Retinal pigment epithelial cell (primary cell): ENCODE data around the gene CRIP1.

Experiments used
- DNase-seq: peaks from one replicate; pipeline ENCODE4 v3.0.0-alpha.2; 2010; ENCODE audit warnings: low read depth
- H3K4me3 ChIP-seq: 2 replicates; pipeline ENCODE4 v1.5.1; 2011; ENCODE audit warnings: mild to moderate bottlenecking, low read length, control low read depth, moderate library complexity
- CTCF ChIP-seq: conservative IDR thresholded peaks from 2 replicates; pipeline ENCODE4 v1.5.1; 2011; ENCODE audit warnings: low read depth, low read length, control low read depth, inconsistent platforms

CRIP1 gene

DNA sequence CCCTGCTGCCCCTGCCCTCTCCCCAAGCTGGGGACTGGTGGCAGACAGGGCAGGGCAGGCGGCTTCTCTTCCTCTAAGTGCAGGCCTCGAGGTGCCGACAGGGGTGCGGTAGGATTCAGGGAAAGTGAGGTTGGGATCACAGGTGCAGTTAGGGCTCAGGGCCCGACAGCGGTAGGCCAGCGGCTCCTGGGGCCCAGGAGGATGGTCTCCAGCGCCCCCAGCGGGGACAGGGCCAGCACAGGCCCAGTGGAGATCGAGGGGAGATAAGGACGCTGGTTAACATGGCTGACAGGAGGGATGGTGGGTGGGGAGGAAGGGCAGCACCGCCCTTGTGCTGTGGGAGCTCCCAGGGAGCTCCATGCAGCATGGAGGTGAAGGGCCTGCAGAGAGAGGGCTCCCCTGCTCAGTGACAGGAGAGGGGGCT lies 935 bp upstream of the CRIP1 start:
- TF ChIP-seq CTCF = peak; percentile 56
- DNase-seq = no peak
- no peak overlapping the region for H3K4me3 ChIP-seq

- no peak for DNase-seq
- TF ChIP-seq CTCF = no peak
- no peak overlapping the region for H3K4me3 ChIP-seq
Observed at GRCh38 chr14:105486974-105487448, 325 bp downstream of the CRIP1 start.

- DNase-seq = no peak
- no peak for TF ChIP-seq CTCF
- H3K4me3 ChIP-seq = no peak overlapping the region
Observed at GRCh38 chr14:105487449-105487985, 831 bp downstream of the CRIP1 start.

- no peak for DNase-seq
- H3K4me3 ChIP-seq = no peak overlapping the region
- no peak for TF ChIP-seq CTCF
Observed at GRCh38 chr14:105487986-105488777, 1.5 kb downstream of the CRIP1 start.

DNA sequence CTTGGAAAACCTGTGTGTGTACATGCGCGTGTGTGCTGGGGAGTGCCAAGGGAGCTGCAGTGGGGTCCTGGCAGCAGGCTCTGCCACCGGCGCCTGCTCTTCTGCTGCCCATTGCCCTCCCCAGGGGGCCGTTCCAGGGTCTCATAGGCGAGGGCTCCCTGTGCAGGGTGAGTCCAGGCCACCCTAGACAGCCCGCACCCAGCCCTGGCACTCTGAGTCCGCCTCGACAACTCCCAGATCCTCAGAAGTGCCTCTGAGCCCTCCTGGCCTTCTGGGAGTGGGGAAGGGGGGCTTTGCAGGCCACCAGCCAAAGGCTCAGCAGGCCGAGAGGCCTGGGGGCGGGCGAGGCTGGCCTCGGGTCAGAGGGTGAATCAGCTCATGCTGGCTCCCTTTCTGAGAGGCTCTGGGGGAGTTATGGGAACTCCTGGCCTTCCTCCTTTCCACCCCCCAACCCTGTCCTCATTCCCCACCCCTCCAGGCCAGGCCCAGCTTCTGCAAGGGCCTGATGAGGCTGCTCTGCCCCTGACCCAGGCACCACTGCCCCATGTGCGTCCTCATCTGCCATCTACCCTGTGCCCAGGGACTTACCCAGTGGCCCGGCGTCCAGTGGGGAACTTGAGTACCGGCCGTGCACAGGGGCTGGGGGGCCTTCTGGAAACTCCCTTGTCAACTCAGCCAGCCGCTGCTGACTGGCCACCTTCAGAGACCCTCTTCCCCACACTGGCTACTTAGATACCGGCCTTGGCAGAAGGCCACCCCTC lies 2.3 kb downstream of the CRIP1 start:
- TF ChIP-seq CTCF = no peak
- DNase-seq = no peak
- no peak overlapping the region for H3K4me3 ChIP-seq

DNA sequence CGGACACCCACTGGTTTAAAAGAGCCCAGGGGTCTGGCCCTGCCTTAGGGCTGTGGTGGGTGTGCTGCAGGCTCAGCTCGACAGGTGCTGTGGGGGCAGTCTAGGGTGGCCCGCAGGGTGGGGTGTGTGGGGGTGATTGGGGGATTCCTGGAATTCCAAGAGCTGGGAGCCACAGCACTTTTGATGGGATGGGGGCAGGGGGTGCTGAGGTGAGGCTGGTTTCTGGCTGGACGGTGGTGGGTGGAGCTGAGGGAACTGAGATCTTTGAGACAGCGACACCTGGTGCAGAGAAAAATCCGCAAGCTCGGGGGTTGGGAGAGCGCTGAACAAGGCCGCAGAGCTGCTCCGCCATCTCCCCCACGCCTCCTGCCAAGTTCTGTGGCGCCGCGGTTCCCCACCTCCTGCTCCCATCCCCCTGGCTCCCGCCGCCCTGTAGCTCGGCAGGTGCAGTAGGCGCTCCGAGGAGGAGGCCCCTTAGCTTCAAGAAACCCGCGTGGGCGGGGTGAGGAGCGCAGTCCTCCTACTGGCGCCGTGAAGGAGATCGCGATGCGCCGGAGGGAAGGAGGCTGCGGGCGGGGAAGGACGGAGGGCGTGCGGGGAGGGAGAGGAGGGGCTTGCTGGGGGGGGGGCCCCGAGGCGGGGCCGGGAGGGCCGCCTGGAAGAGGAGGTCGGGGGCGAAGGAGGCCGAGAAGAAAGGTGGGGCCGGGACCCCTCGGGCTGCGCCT lies 3.0 kb downstream of the CRIP1 start:
- peak overlapping the region; percentile 53 for H3K4me3 ChIP-seq
- peak; percentile 62 for DNase-seq
- TF ChIP-seq CTCF = peak; percentile 72
